Trophoblast cell (in vitro differentiated cells and primary cell): ENCODE data around the gene CD2.
A peak's percentile ranks its signal among the peaks of the same experiment; 100 is the strongest.

Experiments
- DNase-seq, 2 donors: peaks; one replicate each; pipeline ENCODE4 v3.0.0-alpha.2; 2016
- H2AFZ ChIP-seq: 2 replicates; pipeline ENCODE4 v1.6.1; 2013; ENCODE audit warnings: low read length, moderate library complexity, mild to moderate bottlenecking; ENCODE audit not compliant: insufficient read depth, poor library complexity
- H2AK5ac ChIP-seq: 2 replicates; pipeline ENCODE4 v1.6.1; 2013; ENCODE audit warnings: mild to moderate bottlenecking, low read length
- H2BK120ac ChIP-seq: 2 replicates; pipeline ENCODE4 v1.6.1; 2013; ENCODE audit warnings: low read length, mild to moderate bottlenecking, moderate library complexity; ENCODE audit not compliant: insufficient read depth, poor library complexity
- H2BK12ac ChIP-seq: 2 replicates; pipeline ENCODE4 v1.6.1; 2013; ENCODE audit warnings: mild to moderate bottlenecking, low read length, moderate library complexity
- H2BK5ac ChIP-seq: 2 replicates; pipeline ENCODE4 v1.6.1; 2013; ENCODE audit warnings: low read length, low read depth, moderate library complexity, mild to moderate bottlenecking; ENCODE audit not compliant: poor library complexity
- H3K14ac ChIP-seq: 2 replicates; pipeline ENCODE4 v1.6.1; 2013; ENCODE audit warnings: mild to moderate bottlenecking, low read length
- H3K18ac ChIP-seq: 2 replicates; pipeline ENCODE4 v1.6.1; 2013; ENCODE audit warnings: mild to moderate bottlenecking, low read length
- H3K23ac ChIP-seq: 2 replicates; pipeline ENCODE4 v1.6.1; 2013; ENCODE audit warnings: low read length
- H3K27ac ChIP-seq: 2 replicates; pipeline ENCODE4 v1.5.1; 2013; ENCODE audit warnings: low read depth, mild to moderate bottlenecking, inconsistent platforms, low read length, moderate library complexity
- H3K27me3 ChIP-seq: 2 replicates; pipeline ENCODE4 v1.6.1; 2013; ENCODE audit warnings: inconsistent platforms, mild to moderate bottlenecking, low read length, moderate library complexity; ENCODE audit not compliant: insufficient read depth
- H3K36me3 ChIP-seq, 2 experiments: 1 replicate in 1 of 2; 2 replicates in 1 of 2; pipeline ENCODE4 v1.6.1; 2013; ENCODE audit warnings: low read length in 2 of 2, mild to moderate bottlenecking in 2 of 2, moderate library complexity in 1 of 2; ENCODE audit not compliant: insufficient read depth in 2 of 2, control insufficient read depth in 1 of 2
- H3K4ac ChIP-seq: 2 replicates; pipeline ENCODE4 v1.6.1; 2013; ENCODE audit warnings: low read depth, mild to moderate bottlenecking, low read length, moderate library complexity
- H3K4me1 ChIP-seq, 2 experiments: 1 replicate in 1 of 2; 2 replicates in 1 of 2; pipeline ENCODE4 v1.6.1; 2013; ENCODE audit warnings: low read length in 2 of 2, mild to moderate bottlenecking in 2 of 2, moderate library complexity in 1 of 2; ENCODE audit not compliant: insufficient read depth in 2 of 2, control insufficient read depth in 1 of 2
- H3K4me2 ChIP-seq: 2 replicates; pipeline ENCODE4 v1.6.1; 2013; ENCODE audit warnings: inconsistent platforms, mild to moderate bottlenecking, low read length, moderate library complexity
- H3K4me3 ChIP-seq: 2 replicates; pipeline ENCODE4 v1.5.1; 2013; ENCODE audit warnings: mild to moderate bottlenecking, low read depth, low read length, inconsistent platforms
- H3K79me1 ChIP-seq: one replicate; pipeline ENCODE4 v1.6.1; 2013; ENCODE audit warnings: low read length
- H3K79me2 ChIP-seq: 2 replicates; pipeline ENCODE4 v1.6.1; 2013; ENCODE audit warnings: low read length, mild to moderate bottlenecking; ENCODE audit not compliant: control insufficient read depth, insufficient read depth, poor library complexity
- H3K9ac ChIP-seq: 2 replicates; pipeline ENCODE4 v1.6.1; 2013; ENCODE audit warnings: mild to moderate bottlenecking, low read length
- H3K9me3 ChIP-seq: 2 replicates; pipeline ENCODE4 v1.6.1; 2013; ENCODE audit warnings: low read depth, mild to moderate bottlenecking, control low read depth, inconsistent platforms, low read length; ENCODE audit not compliant: insufficient read depth
- H4K12ac ChIP-seq: 2 replicates; pipeline ENCODE4 v1.6.1; 2013; ENCODE audit warnings: low read depth, mild to moderate bottlenecking, low read length, moderate library complexity
- H4K8ac ChIP-seq: 2 replicates; pipeline ENCODE4 v1.6.1; 2013; ENCODE audit warnings: low read depth, mild to moderate bottlenecking, low read length, moderate library complexity
- H4K91ac ChIP-seq: one replicate; pipeline ENCODE4 v1.6.1; 2013; ENCODE audit warnings: low read depth, mild to moderate bottlenecking, low read length, moderate library complexity
- WGBS: extraction: QIAGEN DNeasy Blood & Tissue Kit; methylation state at CpG from one replicate; pipeline ENCODE4 v1.1.7; 2013; ENCODE audit warnings: missing lambda C conversion rate; ENCODE audit not compliant: insufficient read length, insufficient coverage; ENCODE audit errors: extremely low coverage; 5-methylcytosine and 5-hydroxymethylcytosine counted together

CD2 gene

DNA sequence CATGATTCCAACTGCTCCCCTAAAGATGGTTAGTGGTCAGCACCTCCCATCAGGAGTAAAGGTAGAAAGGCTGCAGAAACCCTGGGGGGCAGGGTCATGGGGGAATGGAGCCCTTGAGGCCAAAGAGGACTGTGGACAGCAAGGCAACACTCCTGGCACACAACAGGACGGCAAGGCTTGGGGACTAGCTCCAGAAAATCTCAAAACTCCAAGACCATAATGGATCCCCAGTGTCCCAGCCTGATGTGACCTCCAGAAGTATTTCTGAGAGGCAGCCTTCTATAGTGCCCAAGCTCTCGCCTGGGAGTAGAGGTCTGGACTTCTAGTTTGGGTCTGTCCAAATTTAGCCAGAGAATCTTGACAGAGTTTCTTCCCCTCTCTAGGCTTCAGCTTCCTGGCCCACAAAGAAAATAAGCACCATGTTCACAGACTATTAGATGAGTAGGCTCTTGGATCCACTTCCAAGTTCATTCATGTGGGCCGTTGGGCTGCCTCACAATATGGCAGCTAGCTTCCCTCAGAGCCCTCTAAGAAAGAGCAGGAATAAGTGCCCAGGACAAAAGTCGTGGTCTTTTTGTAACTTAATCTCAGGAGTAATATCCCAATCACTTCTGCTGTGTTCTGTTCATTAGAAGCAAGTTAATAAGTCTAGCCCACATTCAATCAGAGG, 6.9 kb downstream of the CD2 start:
- DNase-seq, result no peak
- no CpG with 5 or more reads among the region's 4 CpGs for WGBS

DNA sequence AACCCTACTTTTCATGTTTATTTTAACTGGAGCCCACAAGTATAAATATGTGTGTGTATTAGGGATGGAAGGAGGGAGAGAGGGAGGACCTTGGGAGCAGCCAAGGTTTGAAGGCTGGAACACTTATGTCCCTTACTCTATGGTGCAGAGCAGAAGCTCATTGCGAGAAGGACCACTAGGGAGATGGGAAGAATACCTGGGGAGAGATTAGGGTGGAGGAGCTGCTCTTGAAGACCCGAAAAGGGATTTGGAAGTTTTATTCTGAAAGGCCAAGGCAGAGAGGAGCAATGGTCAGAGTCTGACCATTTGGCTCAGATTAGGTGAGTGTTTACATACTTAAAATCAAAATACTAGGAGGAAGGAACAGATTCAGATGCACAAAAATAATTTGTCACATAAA, 8.1 kb downstream of the CD2 start:
- Histone ChIP-seq H2BK12ac (no peak overlapping the region), H4K12ac (no peak overlapping the region), H3K9me3 (peaks cover 10% of the 10 kb centered on the region), H3K4me3 (no peak overlapping the region), H2BK120ac (no peak overlapping the region), H3K9ac (no peak overlapping the region), H3K23ac (no peak overlapping the region), H3K14ac (no peak overlapping the region), H4K8ac (no peak overlapping the region), H3K4me1 (no peaks in the 10 kb centered on the region), H2AK5ac (no peak overlapping the region), H3K18ac (no peak overlapping the region), H3K79me1 (no peaks in the 10 kb centered on the region), H3K79me2 (no peaks in the 10 kb centered on the region), H3K4ac (no peak overlapping the region), H4K91ac (no peak overlapping the region), H2BK5ac (no peak overlapping the region), H3K27ac (no peak overlapping the region), H2AFZ (no peak overlapping the region), H3K4me2 (no peak overlapping the region), H3K36me3 (no peaks in the 10 kb centered on the region), H3K27me3 (no peaks in the 10 kb centered on the region)
- WGBS, result no CpG with 5 or more reads among the region's 2 CpGs
- DNase-seq, result no peak

More for the DNA sequence above, 6.9 kb downstream of the CD2 start:
- Histone ChIP-seq H3K79me2 (no peaks in the 10 kb centered on the region), H4K12ac (no peak overlapping the region), H3K36me3 (no peaks in the 10 kb centered on the region), H2BK12ac (no peak overlapping the region), H2BK5ac (no peak overlapping the region), H4K8ac (no peak overlapping the region), H3K9ac (no peak overlapping the region), H3K9me3 (peaks cover 9% of the 10 kb centered on the region), H3K23ac (peak overlapping the region; percentile 62), H3K4me3 (no peak overlapping the region), H3K18ac (no peak overlapping the region), H3K27me3 (no peaks in the 10 kb centered on the region), H2AK5ac (no peak overlapping the region), H3K79me1 (no peaks in the 10 kb centered on the region), H3K4ac (no peak overlapping the region), H4K91ac (no peak overlapping the region), H3K27ac (no peak overlapping the region), H2AFZ (no peak overlapping the region), H3K4me1 (peaks cover 2 to 3% of the 10 kb centered on the region in 2 experiments), H3K4me2 (no peak overlapping the region), H3K14ac (no peak overlapping the region), H2BK120ac (no peak overlapping the region)

- Histone ChIP-seq H3K36me3 (no peaks in the 10 kb centered on the region), H3K9ac (no peak overlapping the region), H4K91ac (no peak overlapping the region), H3K18ac (no peak overlapping the region), H4K12ac (no peak overlapping the region), H3K4me2 (no peak overlapping the region), H3K4me1 (no peaks in the 10 kb centered on the region), H2BK12ac (no peak overlapping the region), H3K27ac (no peak overlapping the region), H3K4ac (no peak overlapping the region), H4K8ac (no peak overlapping the region), H2AFZ (no peak overlapping the region), H3K79me2 (no peaks in the 10 kb centered on the region), H3K14ac (no peak overlapping the region), H3K79me1 (no peaks in the 10 kb centered on the region), H2BK5ac (no peak overlapping the region), H3K9me3 (peaks cover 10% of the 10 kb centered on the region), H3K27me3 (no peaks in the 10 kb centered on the region), H3K23ac (no peak overlapping the region), H3K4me3 (no peak overlapping the region), H2AK5ac (no peak overlapping the region), H2BK120ac (no peak overlapping the region)
- WGBS, result no CpG with 5 or more reads among the region's 3 CpGs
- no peak for DNase-seq
Measured at GRCh38 chr1:116762781-116763115, 8.5 kb downstream of the CD2 start.

GRCh38 chr1:116763116-116763786, 9.0 kb downstream of the CD2 start:
- Histone ChIP-seq H3K79me2 (no peaks in the 10 kb centered on the region), H3K4me3 (no peak overlapping the region), H3K23ac (no peak overlapping the region), H3K79me1 (no peaks in the 10 kb centered on the region), H3K9ac (no peak overlapping the region), H2BK5ac (no peak overlapping the region), H3K36me3 (no peaks in the 10 kb centered on the region), H3K9me3 (peaks cover 10% of the 10 kb centered on the region), H4K12ac (no peak overlapping the region), H2BK120ac (no peak overlapping the region), H3K18ac (no peak overlapping the region), H4K8ac (no peak overlapping the region), H3K4ac (no peak overlapping the region), H2AFZ (no peak overlapping the region), H3K27ac (no peak overlapping the region), H2AK5ac (no peak overlapping the region), H3K4me2 (no peak overlapping the region), H2BK12ac (no peak overlapping the region), H4K91ac (no peak overlapping the region), H3K4me1 (no peaks in the 10 kb centered on the region), H3K14ac (no peak overlapping the region), H3K27me3 (no peaks in the 10 kb centered on the region)
- WGBS, result no CpG with 5 or more reads among the region's 4 CpGs
- DNase-seq, result no peak
